Central memory CD8-positive, alpha-beta T cell (primary cell): Measurements from ENCODE around the gene TEX50.
"Not testable (repeated sequence)": the region's sequence is repeated elsewhere in the genome, so short reads cannot be mapped to it uniquely, and the experiment has no call there.

Experiments used
- ATAC-seq: fragments of 150-1000 bp; cut with Tn5 transposase; replicated peaks from 2 replicates; pipeline ENCODE4 v1.10.0; 2022; ENCODE audit warnings: mild to moderate bottlenecking, moderate FRiP score, moderate number of reproducible peaks; ENCODE audit not compliant: poor library complexity, severe bottlenecking; ENCODE audit errors: extremely low read depth
- DNase-seq, 2 donors: peaks; one replicate each; pipeline ENCODE4 v3.0.0; 2021; ENCODE audit warnings: low spot score in 2 of 2
- H3K27ac Mint-ChIP-seq: one replicate; pipeline ENCODE4 v1.8.0; 2022; ENCODE audit warnings: low read depth, mild to moderate bottlenecking, moderate library complexity, mixed read lengths
- H3K27me3 Mint-ChIP-seq: one replicate; pipeline ENCODE4 v1.8.0; 2022; ENCODE audit warnings: mixed read lengths
- H3K36me3 Mint-ChIP-seq: one replicate; pipeline ENCODE4 v1.8.0; 2022; ENCODE audit warnings: mild to moderate bottlenecking, moderate library complexity, mixed read lengths; ENCODE audit not compliant: insufficient read depth
- H3K4me1 Mint-ChIP-seq: one replicate; pipeline ENCODE4 v1.8.0; 2022; ENCODE audit warnings: mixed read lengths
- H3K4me3 Mint-ChIP-seq: one replicate; pipeline ENCODE4 v1.8.0; 2022; ENCODE audit warnings: mild to moderate bottlenecking, moderate library complexity, mixed read lengths
- H3K9me3 Mint-ChIP-seq: one replicate; pipeline ENCODE4 v1.8.0; 2022; ENCODE audit warnings: mixed read lengths

The TEX50 gene

GRCh38 chr1:173638043-173639021 lies 3.2 kb downstream of the TEX50 start:
- H3K4me3 Mint-ChIP-seq = no peak overlapping the region
- peaks cover 2% of the 10 kb centered on the region for H3K36me3 Mint-ChIP-seq
- H3K27ac Mint-ChIP-seq = no peak overlapping the region
- H3K27me3 Mint-ChIP-seq = no peaks in the 10 kb centered on the region
- peaks cover 8% of the 10 kb centered on the region for H3K9me3 Mint-ChIP-seq
- DNase-seq = no peak
- ATAC-seq = no peak
- H3K4me1 Mint-ChIP-seq = no peaks in the 10 kb centered on the region

GRCh38 chr1:173639102-173639501 lies 4.0 kb downstream of the TEX50 start:
- no peak for ATAC-seq
- no peak for DNase-seq
- Mint-ChIP-seq H3K4me1 (no peaks in the 10 kb centered on the region), H3K27me3 (no peaks in the 10 kb centered on the region), H3K4me3 (no peak overlapping the region), H3K27ac (no peak overlapping the region), H3K9me3 (peaks cover 8% of the 10 kb centered on the region), H3K36me3 (peaks cover 2% of the 10 kb centered on the region)

GRCh38 chr1:173642450-173643139 lies 7.5 kb downstream of the TEX50 start:
- not testable (repeated sequence) for H3K9me3 Mint-ChIP-seq, H3K27ac Mint-ChIP-seq, DNase-seq, H3K4me3 Mint-ChIP-seq, ATAC-seq, H3K4me1 Mint-ChIP-seq, H3K36me3 Mint-ChIP-seq, H3K27me3 Mint-ChIP-seq

GRCh38 chr1:173646656-173647055 lies 11.5 kb downstream of the TEX50 start:
- ATAC-seq = no peak
- H3K4me3 Mint-ChIP-seq = no peak overlapping the region
- H3K4me1 Mint-ChIP-seq = no peaks in the 10 kb centered on the region
- no peaks in the 10 kb centered on the region for H3K27me3 Mint-ChIP-seq
- no peaks in the 10 kb centered on the region for H3K36me3 Mint-ChIP-seq
- H3K27ac Mint-ChIP-seq = no peak overlapping the region
- DNase-seq = no peak
- H3K9me3 Mint-ChIP-seq = no peaks in the 10 kb centered on the region

GRCh38 chr1:173648880-173649605 lies 13.9 kb downstream of the TEX50 start:
- Mint-ChIP-seq H3K36me3 (peaks cover 3% of the 10 kb centered on the region), H3K4me1 (no peaks in the 10 kb centered on the region), H3K4me3 (no peak overlapping the region), H3K9me3 (no peaks in the 10 kb centered on the region), H3K27me3 (peaks cover 17% of the 10 kb centered on the region), H3K27ac (no peak overlapping the region)
- no peak for DNase-seq
- ATAC-seq = no peak

- ATAC-seq (no peak), DNase-seq (no peak)
- no peaks in the 10 kb centered on the region for H3K9me3 Mint-ChIP-seq
- H3K27ac Mint-ChIP-seq = no peak overlapping the region
- H3K4me1 Mint-ChIP-seq = no peaks in the 10 kb centered on the region
- H3K27me3 Mint-ChIP-seq = peaks cover 2% of the 10 kb centered on the region
- H3K4me3 Mint-ChIP-seq = no peak overlapping the region
- H3K36me3 Mint-ChIP-seq = no peaks in the 10 kb centered on the region
Measured at GRCh38 chr1:173660306-173660705, 25.2 kb downstream of the TEX50 start.

- Mint-ChIP-seq H3K27ac (no peak overlapping the region), H3K27me3 (no peaks in the 10 kb centered on the region), H3K4me3 (no peak overlapping the region), H3K4me1 (no peaks in the 10 kb centered on the region), H3K36me3 (no peaks in the 10 kb centered on the region), H3K9me3 (no peaks in the 10 kb centered on the region)
- DNase-seq = no peak
- ATAC-seq = no peak
Measured at GRCh38 chr1:173661271-173661670, 26.1 kb downstream of the TEX50 start.

- DNase-seq (no peak), ATAC-seq (no peak)
- H3K27ac Mint-ChIP-seq = no peak overlapping the region
- no peaks in the 10 kb centered on the region for H3K36me3 Mint-ChIP-seq
- no peaks in the 10 kb centered on the region for H3K9me3 Mint-ChIP-seq
- peaks cover 2% of the 10 kb centered on the region for H3K27me3 Mint-ChIP-seq
- no peaks in the 10 kb centered on the region for H3K4me1 Mint-ChIP-seq
- H3K4me3 Mint-ChIP-seq = no peak overlapping the region
Measured at GRCh38 chr1:173661763-173662162, 26.6 kb downstream of the TEX50 start.

- peaks cover 15% of the 10 kb centered on the region for H3K27me3 Mint-ChIP-seq
- H3K4me1 Mint-ChIP-seq = no peaks in the 10 kb centered on the region
- H3K27ac Mint-ChIP-seq = no peak overlapping the region
- DNase-seq (no peak), ATAC-seq (no peak)
- no peak overlapping the region for H3K4me3 Mint-ChIP-seq
- peaks cover 3% of the 10 kb centered on the region for H3K36me3 Mint-ChIP-seq
- no peaks in the 10 kb centered on the region for H3K9me3 Mint-ChIP-seq
Measured at GRCh38 chr1:173663159-173663558, 28.0 kb downstream of the TEX50 start.

GRCh38 chr1:173666646-173667045 lies 31.5 kb downstream of the TEX50 start:
- Mint-ChIP-seq H3K4me3 (no peak overlapping the region), H3K27ac (no peak overlapping the region), H3K36me3 (peaks cover 3% of the 10 kb centered on the region), H3K4me1 (peaks cover 5% of the 10 kb centered on the region), H3K27me3 (peaks cover 49% of the 10 kb centered on the region), H3K9me3 (no peaks in the 10 kb centered on the region)
- no peak for DNase-seq
- ATAC-seq = no peak

- Mint-ChIP-seq H3K9me3 (no peaks in the 10 kb centered on the region), H3K4me3 (peak within 1 kb of the TSS; percentile 14), H3K27ac (no peak within 1 kb of the TSS), H3K4me1 (peaks cover 5% of the 10 kb centered on the region), H3K36me3 (peaks cover 3% of the 10 kb centered on the region), H3K27me3 (peaks cover 49% of the 10 kb centered on the region)
- ATAC-seq (no peak), DNase-seq (no peak)
Measured at GRCh38 chr1:173669491-173669941, 34.4 kb downstream of the TEX50 start, which contains the start of gene ANKRD45. ANKRD45 (minus strand) TSS chr1:173669851; CDS start chr1:173659418, 10,433 bp downstream.

- H3K9me3 Mint-ChIP-seq, H3K36me3 Mint-ChIP-seq, H3K4me1 Mint-ChIP-seq, H3K4me3 Mint-ChIP-seq, ATAC-seq, DNase-seq, H3K27ac Mint-ChIP-seq: not testable (repeated sequence)
- H3K27me3 Mint-ChIP-seq = peaks cover 21% of the 10 kb centered on the region
Measured at GRCh38 chr1:173674496-173674895, 39.4 kb downstream of the TEX50 start.
